ENCODE results near the gene ADAMTS17. TPM values are rescaled to one million over a fixed set of nuclear protein-coding genes. Genes with fewer than 3 reads are reported as not detected.

ADAMTS17 gene
- total RNA-seq, 1 experiment from 2014 or later = 1.6 TPM

- CTCF ChIA-PET = no interaction called here
- intact Hi-C loops (cut with micrococcal nuclease; ENCODE audit: unreplicated experiment) = no loop called here
- peaks cover 7% of the 10 kb centered on the region for H3K9me3 ChIP-seq (ENCODE audit: control insufficient read depth, insufficient read depth, low read depth, low read length)
- no peak overlapping the region for H3K4me3 ChIP-seq (ENCODE audit: low read depth in 2 of 2, low read length in 2 of 2)
- no TSS peak for BruUV-seq (replicated peaks)
- DNase-seq (ENCODE audit: low read depth, low spot score) (no peak), ATAC-seq (no peak)
- POLR2A ChIA-PET = no interaction called here
- no peaks in the 10 kb centered on the region; the same call in 1 of the 2 replicates for H3K27me3 ChIP-seq (ENCODE audit: control insufficient read depth, insufficient read depth, low read length)
- no peaks in the 10 kb centered on the region for H3K4me1 ChIP-seq (ENCODE audit: control insufficient read depth, insufficient read depth, low read length)
- no peaks in the 10 kb centered on the region for H3K36me3 ChIP-seq (ENCODE audit: control insufficient read depth, insufficient read depth, low read length)
- in situ Hi-C loops (cut with HindIII; ENCODE audit: low pct_unique_long_range_greater_than_20kb, low sequenced_read_pairs) = no loop called here
- TF ChIP-seq TCF7L2 (IDR thresholded peaks at IDR 0.05; ENCODE audit: low read depth, low read length) (no peak), SIN3A (IDR thresholded peaks at IDR 0.05; ENCODE audit: borderline replicate concordance, insufficient read depth, low read depth, low read length) (no peak), CTCF (IDR thresholded peaks at IDR 0.05) (no peak), POLR2AphosphoS5 (IDR thresholded peaks at IDR 0.05; ENCODE audit: low read depth, low read length) (no peak), REST (IDR thresholded peaks at IDR 0.05; ENCODE audit: insufficient read depth in 1 of 2, low read depth in 2 of 2, low read length in 1 of 2) (no peak)
- no peak overlapping the region for H3K27ac ChIP-seq (ENCODE audit: low read length)
Measured at GRCh38 chr15:100170291-100171210, 171.2 kb downstream of the ADAMTS17 start.

- DNase-seq (ENCODE audit: low read depth, low spot score) = no peak
- intact Hi-C loops (cut with micrococcal nuclease; ENCODE audit: unreplicated experiment) = no loop called here
- no peak; the same call in 1 of the 2 replicates for ATAC-seq
- no peaks in the 10 kb centered on the region for H3K36me3 ChIP-seq (ENCODE audit: control insufficient read depth, insufficient read depth, low read length)
- ChIA-PET POLR2A (no interaction called here), CTCF (no interaction called here)
- no TSS peak for BruUV-seq (replicated peaks)
- H3K9me3 ChIP-seq (ENCODE audit: control insufficient read depth, insufficient read depth, low read depth, low read length) = peaks cover 7% of the 10 kb centered on the region
- H3K4me3 ChIP-seq (ENCODE audit: low read depth in 2 of 2, low read length in 2 of 2) = no peak overlapping the region
- no peak for TF ChIP-seq POLR2AphosphoS5 (IDR thresholded peaks at IDR 0.05; ENCODE audit: low read depth, low read length)
- no peaks in the 10 kb centered on the region; the same call in 1 of the 2 replicates for H3K27me3 ChIP-seq (ENCODE audit: control insufficient read depth, insufficient read depth, low read length)
- H3K27ac ChIP-seq (ENCODE audit: low read length) = no peak overlapping the region
- H3K4me1 ChIP-seq (ENCODE audit: control insufficient read depth, insufficient read depth, low read length) = no peaks in the 10 kb centered on the region
- in situ Hi-C loops (cut with HindIII; ENCODE audit: low pct_unique_long_range_greater_than_20kb, low sequenced_read_pairs) = no loop called here
Measured at GRCh38 chr15:100169615-100170290, 172.0 kb downstream of the ADAMTS17 start.
